C4-2B (cell line): ENCODE results near the gene ALS2CL.

Experiments
- ZFX ChIP-seq: fragments of 450-650 bp; IDR thresholded peaks from 2 replicates; pipeline ENCODE4 v1.6.1; 2017
- TF ChIP-seq, protein P1 (sequence below): fragments of 450-650 bp; conservative IDR thresholded peaks from 2 replicates; pipeline ENCODE4 v1.5.1; 2017; ENCODE audit warnings: mild to moderate bottlenecking

DNA sequence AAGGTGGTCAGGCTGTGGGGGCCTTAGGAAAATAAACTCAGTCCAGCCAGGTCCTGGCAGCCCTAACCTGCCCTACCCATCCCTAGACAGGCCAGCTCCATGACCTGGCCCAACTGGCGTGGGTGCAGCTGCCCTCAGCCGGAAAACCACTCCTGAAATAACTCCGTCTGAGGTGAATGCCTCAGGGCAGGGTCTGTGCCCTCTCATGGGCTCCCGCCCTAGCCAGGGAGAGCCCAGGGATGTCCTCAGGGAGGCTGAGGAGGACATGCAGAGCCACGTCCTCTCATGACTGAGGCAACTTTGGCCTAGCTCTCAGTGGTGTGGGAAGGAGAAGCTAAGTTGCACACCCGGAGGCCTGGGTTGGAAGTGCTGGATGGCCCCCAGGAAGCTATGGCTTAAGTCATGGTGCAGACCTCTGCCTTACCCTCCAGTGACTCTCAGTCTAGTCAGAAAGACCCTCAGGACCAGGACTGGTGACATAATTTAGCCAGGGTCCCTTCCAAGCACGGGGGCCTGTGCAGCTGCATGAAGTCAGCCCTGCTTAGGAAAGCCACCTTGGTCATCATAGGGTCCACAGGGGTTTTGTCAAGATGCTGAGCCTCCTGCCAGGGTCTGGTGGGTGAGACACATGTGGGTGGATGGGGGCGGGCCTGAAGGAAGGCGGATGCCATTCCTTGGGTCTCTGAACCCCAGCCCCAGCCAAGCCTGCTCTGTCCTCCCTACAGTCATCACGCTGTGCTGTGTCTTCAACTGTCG, 15.1 kb upstream of the ALS2CL start:
- TF ChIP-seq, protein P1, sequence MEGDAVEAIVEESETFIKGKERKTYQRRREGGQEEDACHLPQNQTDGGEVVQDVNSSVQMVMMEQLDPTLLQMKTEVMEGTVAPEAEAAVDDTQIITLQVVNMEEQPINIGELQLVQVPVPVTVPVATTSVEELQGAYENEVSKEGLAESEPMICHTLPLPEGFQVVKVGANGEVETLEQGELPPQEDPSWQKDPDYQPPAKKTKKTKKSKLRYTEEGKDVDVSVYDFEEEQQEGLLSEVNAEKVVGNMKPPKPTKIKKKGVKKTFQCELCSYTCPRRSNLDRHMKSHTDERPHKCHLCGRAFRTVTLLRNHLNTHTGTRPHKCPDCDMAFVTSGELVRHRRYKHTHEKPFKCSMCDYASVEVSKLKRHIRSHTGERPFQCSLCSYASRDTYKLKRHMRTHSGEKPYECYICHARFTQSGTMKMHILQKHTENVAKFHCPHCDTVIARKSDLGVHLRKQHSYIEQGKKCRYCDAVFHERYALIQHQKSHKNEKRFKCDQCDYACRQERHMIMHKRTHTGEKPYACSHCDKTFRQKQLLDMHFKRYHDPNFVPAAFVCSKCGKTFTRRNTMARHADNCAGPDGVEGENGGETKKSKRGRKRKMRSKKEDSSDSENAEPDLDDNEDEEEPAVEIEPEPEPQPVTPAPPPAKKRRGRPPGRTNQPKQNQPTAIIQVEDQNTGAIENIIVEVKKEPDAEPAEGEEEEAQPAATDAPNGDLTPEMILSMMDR = no peak
- TF ChIP-seq ZFX = no peak
